Neural cell (in vitro differentiated cells): ENCODE measurements around the gene NLGN4Y. TPM values are rescaled to one million over a fixed set of nuclear protein-coding genes. Genes with fewer than 3 reads are reported as not detected.
"Not testable (repeated sequence)": the region's sequence is repeated elsewhere in the genome, so short reads cannot be mapped to it uniquely, and the experiment has no call there.

Experiments
- H2AFZ ChIP-seq: fragments of 200-600, 300-800 bp; sonication (generic), shearing (Covaris generic); 2 replicates; pipeline ENCODE4 v1.6.0; 2014; ENCODE audit warnings: low read depth, mild to moderate bottlenecking, antibody characterized with exemption, low read length, moderate library complexity
- H3F3A ChIP-seq: fragments of 200-600 bp; shearing (Covaris generic); 2 replicates; pipeline ENCODE4 v1.6.1; 2016; ENCODE audit warnings: mild to moderate bottlenecking, moderate library complexity, mixed read lengths, antibody characterized with exemption, low read length; ENCODE audit not compliant: insufficient read depth, poor library complexity, severe bottlenecking
- H3K27ac ChIP-seq: fragments of 200-600, 300-800 bp; sonication (generic), shearing (Covaris generic); 2 replicates; pipeline ENCODE4 v1.5.1; 2014; ENCODE audit warnings: mild to moderate bottlenecking, low read length, moderate library complexity
- H3K27me3 ChIP-seq: fragments of 300-800, 200-600 bp; sonication (generic), shearing (Covaris generic); 2 replicates; pipeline ENCODE4 v1.6.0; 2014; ENCODE audit warnings: mild to moderate bottlenecking, low read depth, low read length, moderate library complexity; ENCODE audit not compliant: insufficient read depth
- H3K36me3 ChIP-seq: fragments of 300-800, 200-600 bp; sonication (generic), shearing (Covaris generic); 2 replicates; pipeline ENCODE4 v1.5.1; 2014; ENCODE audit warnings: mild to moderate bottlenecking, antibody characterized with exemption, low read length, moderate library complexity; ENCODE audit not compliant: insufficient read depth
- H3K4me2 ChIP-seq: fragments of 300-800, 200-600 bp; sonication (generic), shearing (Covaris generic); 2 replicates; pipeline ENCODE4 v1.6.0; 2014; ENCODE audit warnings: mild to moderate bottlenecking, low read length
- H3K4me3 ChIP-seq: fragments of 300-800, 200-600 bp; sonication (generic), shearing (Covaris generic); 2 replicates; pipeline ENCODE4 v1.5.1; 2014; ENCODE audit warnings: mild to moderate bottlenecking, low read length, moderate library complexity
- H3K79me2 ChIP-seq: fragments of 200-600 bp; shearing (Covaris generic); replicated peaks from 2 replicates; pipeline ENCODE4 v1.6.0; 2014; ENCODE audit warnings: mild to moderate bottlenecking, low read length, moderate library complexity; ENCODE audit not compliant: insufficient read depth
- H3K9ac ChIP-seq: fragments of 300-800, 200-600 bp; sonication (generic), shearing (Covaris generic); 2 replicates; pipeline ENCODE4 v1.6.1; 2016; ENCODE audit warnings: mild to moderate bottlenecking, low read length, mixed read lengths
- H3K9me2 ChIP-seq: fragments of 200-600 bp; shearing (Covaris generic); 2 replicates; pipeline ENCODE4 v1.6.1; 2016; ENCODE audit warnings: mild to moderate bottlenecking, low read length, mixed read lengths; ENCODE audit not compliant: insufficient read depth
- H3K9me3 ChIP-seq: fragments of 200-600, 300-800 bp; sonication (generic), shearing (Covaris generic); 2 replicates; pipeline ENCODE4 v1.6.1; 2016; ENCODE audit warnings: mild to moderate bottlenecking, mixed run types, low read length, moderate library complexity, mixed read lengths
- H4K20me1 ChIP-seq: fragments of 200-600 bp; shearing (Covaris generic); 2 replicates; pipeline ENCODE4 v1.6.1; 2016; ENCODE audit warnings: mild to moderate bottlenecking, mixed run types; ENCODE audit not compliant: insufficient read depth
- CTCF ChIP-seq: fragments of 450-650 bp; IDR thresholded peaks from 2 replicates; pipeline ENCODE4 v1.5.1; 2014; ENCODE audit warnings: antibody characterized with exemption, mild to moderate bottlenecking, moderate library complexity; ENCODE audit not compliant: poor library complexity, severe bottlenecking
- EP300 ChIP-seq: fragments of 450-650 bp; conservative IDR thresholded peaks from 2 replicates; pipeline ENCODE4 v1.6.1; 2014; ENCODE audit warnings: antibody characterized with exemption, mild to moderate bottlenecking, moderate library complexity; ENCODE audit not compliant: poor library complexity, severe bottlenecking
- EZH2 ChIP-seq: fragments of 200-600, 300-800 bp; shearing (Covaris generic), sonication (generic); IDR thresholded peaks from 2 replicates; pipeline ENCODE4 v1.6.1; 2014; ENCODE audit warnings: antibody characterized with exemption, low read length, borderline replicate concordance, mild to moderate bottlenecking; ENCODE audit not compliant: insufficient read depth, poor library complexity, severe bottlenecking
- MXI1 ChIP-seq: fragments of 450-650 bp; conservative IDR thresholded peaks from 2 replicates; pipeline ENCODE4 v1.6.1; 2014; ENCODE audit warnings: antibody characterized with exemption, mild to moderate bottlenecking; ENCODE audit not compliant: poor library complexity, severe bottlenecking
- POLR2AphosphoS5 ChIP-seq: IDR thresholded peaks from 2 replicates; pipeline ENCODE4 v1.6.1; 2012
- RAD21 ChIP-seq: fragments of 450-650 bp; conservative IDR thresholded peaks from 2 replicates; pipeline ENCODE4 v1.6.1; 2014; ENCODE audit warnings: antibody characterized with exemption, mild to moderate bottlenecking, moderate library complexity
- SMC3 ChIP-seq: fragments of 450-650 bp; conservative IDR thresholded peaks from 2 replicates; pipeline ENCODE4 v1.6.1; 2014; ENCODE audit warnings: antibody characterized with exemption, mild to moderate bottlenecking, moderate library complexity; ENCODE audit not compliant: poor library complexity
- TAF1 ChIP-seq: IDR thresholded peaks from 2 replicates; pipeline ENCODE4 v1.6.1; 2012; ENCODE audit warnings: low read depth
- polyA plus RNA-seq: library from polyadenylated mRNA; depleted of rRNA; stranded (reverse); fragments of >200 nt; gene quantifications from 2 replicates; pipeline ENCODE4 v1.2.3, GENCODE V29; 2014
- TF ChIP-seq, protein P1 (sequence below): IDR thresholded peaks from 2 replicates; pipeline ENCODE4 v1.6.1; 2012; ENCODE audit warnings: borderline replicate concordance

Gene NLGN4Y
- polyA plus RNA-seq, 1 donor from 2014 or later: 15.2 TPM

DNA sequence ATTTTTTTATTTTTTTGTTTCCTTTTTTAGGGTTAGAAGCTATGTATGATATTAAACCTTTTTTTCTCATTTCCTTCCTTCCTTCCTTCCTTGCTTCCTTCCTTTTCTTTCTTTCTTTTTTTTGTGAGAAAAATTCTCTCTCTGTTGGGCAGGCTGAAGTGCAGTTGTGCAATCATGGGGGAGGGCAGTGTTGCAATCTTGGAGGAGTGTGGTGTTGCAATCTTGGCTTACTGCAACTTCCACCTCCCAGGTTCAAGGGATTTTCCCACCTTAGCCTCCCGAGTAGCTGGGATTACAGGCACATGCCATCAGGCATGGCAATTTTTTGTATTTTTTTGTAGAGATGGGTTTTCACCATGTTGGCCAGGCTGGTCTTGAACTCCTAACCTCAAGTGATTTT lies 326.4 kb downstream of the NLGN4Y start:
- Histone ChIP-seq H3K4me2 (no peak overlapping the region), H3K9ac (no peak overlapping the region), H3K27ac (no peak overlapping the region), H3K27me3 (no peaks in the 10 kb centered on the region), H3K79me2 (no peaks in the 10 kb centered on the region), H3K36me3 (no peaks in the 10 kb centered on the region), H3K9me3 (no peaks in the 10 kb centered on the region), H3K4me3 (no peak overlapping the region), H2AFZ (no peak overlapping the region), H3K9me2 (no peaks in the 10 kb centered on the region), H3F3A (no peaks in the 10 kb centered on the region), H4K20me1 (no peaks in the 10 kb centered on the region)
- TF ChIP-seq MXI1: no peak
- TF ChIP-seq, protein P1, sequence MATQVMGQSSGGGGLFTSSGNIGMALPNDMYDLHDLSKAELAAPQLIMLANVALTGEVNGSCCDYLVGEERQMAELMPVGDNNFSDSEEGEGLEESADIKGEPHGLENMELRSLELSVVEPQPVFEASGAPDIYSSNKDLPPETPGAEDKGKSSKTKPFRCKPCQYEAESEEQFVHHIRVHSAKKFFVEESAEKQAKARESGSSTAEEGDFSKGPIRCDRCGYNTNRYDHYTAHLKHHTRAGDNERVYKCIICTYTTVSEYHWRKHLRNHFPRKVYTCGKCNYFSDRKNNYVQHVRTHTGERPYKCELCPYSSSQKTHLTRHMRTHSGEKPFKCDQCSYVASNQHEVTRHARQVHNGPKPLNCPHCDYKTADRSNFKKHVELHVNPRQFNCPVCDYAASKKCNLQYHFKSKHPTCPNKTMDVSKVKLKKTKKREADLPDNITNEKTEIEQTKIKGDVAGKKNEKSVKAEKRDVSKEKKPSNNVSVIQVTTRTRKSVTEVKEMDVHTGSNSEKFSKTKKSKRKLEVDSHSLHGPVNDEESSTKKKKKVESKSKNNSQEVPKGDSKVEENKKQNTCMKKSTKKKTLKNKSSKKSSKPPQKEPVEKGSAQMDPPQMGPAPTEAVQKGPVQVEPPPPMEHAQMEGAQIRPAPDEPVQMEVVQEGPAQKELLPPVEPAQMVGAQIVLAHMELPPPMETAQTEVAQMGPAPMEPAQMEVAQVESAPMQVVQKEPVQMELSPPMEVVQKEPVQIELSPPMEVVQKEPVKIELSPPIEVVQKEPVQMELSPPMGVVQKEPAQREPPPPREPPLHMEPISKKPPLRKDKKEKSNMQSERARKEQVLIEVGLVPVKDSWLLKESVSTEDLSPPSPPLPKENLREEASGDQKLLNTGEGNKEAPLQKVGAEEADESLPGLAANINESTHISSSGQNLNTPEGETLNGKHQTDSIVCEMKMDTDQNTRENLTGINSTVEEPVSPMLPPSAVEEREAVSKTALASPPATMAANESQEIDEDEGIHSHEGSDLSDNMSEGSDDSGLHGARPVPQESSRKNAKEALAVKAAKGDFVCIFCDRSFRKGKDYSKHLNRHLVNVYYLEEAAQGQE: no peak
- no peak for TF ChIP-seq EZH2
- no peak for TF ChIP-seq POLR2AphosphoS5

DNA sequence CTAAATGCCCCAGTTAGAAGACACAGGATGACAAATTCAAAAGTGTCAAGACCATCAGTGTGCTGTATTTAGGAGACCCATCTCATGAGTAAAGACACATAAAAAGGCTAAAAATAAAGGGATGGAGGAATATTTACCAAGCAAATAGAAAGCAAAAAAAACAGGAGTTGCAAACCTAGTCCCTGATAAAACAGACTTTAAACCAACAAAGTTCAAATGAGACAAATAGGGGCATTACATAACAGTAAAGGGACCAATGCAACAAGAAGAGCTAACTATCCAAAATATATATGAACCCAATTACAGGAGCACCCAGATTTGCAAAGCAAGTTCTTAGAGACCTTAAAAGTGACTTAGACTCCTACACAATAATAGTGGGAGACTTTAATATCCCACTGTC lies 336.1 kb downstream of the NLGN4Y start:
- H4K20me1 ChIP-seq: no peaks in the 10 kb centered on the region
- no peak overlapping the region for H3K4me3 ChIP-seq
- H2AFZ ChIP-seq: no peak overlapping the region
- no peaks in the 10 kb centered on the region for H3K79me2 ChIP-seq
- H3K27ac ChIP-seq: no peak overlapping the region
- TF ChIP-seq EZH2 (no peak), POLR2AphosphoS5 (no peak), EP300 (no peak), MXI1 (no peak), CTCF (no peak), TAF1 (no peak), RAD21 (no peak), SMC3 (no peak)
- TF ChIP-seq, protein P1: no peak
- H3K9me2 ChIP-seq: no peaks in the 10 kb centered on the region
- no peaks in the 10 kb centered on the region for H3F3A ChIP-seq
- no peak overlapping the region for H3K9ac ChIP-seq
- H3K9me3 ChIP-seq: no peaks in the 10 kb centered on the region
- H3K4me2 ChIP-seq: no peak overlapping the region
- no peaks in the 10 kb centered on the region for H3K27me3 ChIP-seq
- no peaks in the 10 kb centered on the region for H3K36me3 ChIP-seq

DNA sequence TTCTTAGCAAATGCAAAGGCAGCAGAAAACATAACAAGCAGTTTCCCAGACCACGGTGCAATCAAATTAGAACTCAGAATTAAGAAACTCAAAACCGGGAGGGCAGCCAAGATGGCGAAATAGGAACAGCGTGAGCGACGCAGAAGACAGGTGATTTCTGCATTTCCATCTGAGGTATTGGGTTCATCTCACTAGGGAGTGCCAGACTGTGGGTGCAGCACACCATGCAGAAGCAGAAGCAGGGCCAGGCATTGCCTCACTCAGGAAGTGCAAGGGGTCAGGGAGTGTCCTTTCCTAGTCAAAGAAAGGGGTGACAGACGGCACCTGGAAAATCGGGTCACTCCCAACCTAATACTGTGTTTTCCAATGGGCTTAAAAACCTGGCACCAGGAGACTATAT lies 336.7 kb downstream of the NLGN4Y start:
- not testable (repeated sequence) for H2AFZ ChIP-seq, H4K20me1 ChIP-seq, H3K79me2 ChIP-seq

More for the DNA sequence above, 336.7 kb downstream of the NLGN4Y start:
- not testable (repeated sequence) for H3K9me2 ChIP-seq, H3F3A ChIP-seq, H3K4me2 ChIP-seq, H3K36me3 ChIP-seq, H3K9me3 ChIP-seq, H3K27ac ChIP-seq, H3K27me3 ChIP-seq, H3K9ac ChIP-seq, H3K4me3 ChIP-seq
